HG03469 (cell line): Measurements from ENCODE around the gene MYH14.

ENCODE experiments used
- ATAC-seq: cut with Tn5 transposase; IDR thresholded peaks from one replicate; pipeline ENCODE4 v1.9.1; 2021; ENCODE audit warnings: mild to moderate bottlenecking, moderate library complexity, moderate number of reproducible peaks; ENCODE audit not compliant: unreplicated experiment

The MYH14 gene

DNA sequence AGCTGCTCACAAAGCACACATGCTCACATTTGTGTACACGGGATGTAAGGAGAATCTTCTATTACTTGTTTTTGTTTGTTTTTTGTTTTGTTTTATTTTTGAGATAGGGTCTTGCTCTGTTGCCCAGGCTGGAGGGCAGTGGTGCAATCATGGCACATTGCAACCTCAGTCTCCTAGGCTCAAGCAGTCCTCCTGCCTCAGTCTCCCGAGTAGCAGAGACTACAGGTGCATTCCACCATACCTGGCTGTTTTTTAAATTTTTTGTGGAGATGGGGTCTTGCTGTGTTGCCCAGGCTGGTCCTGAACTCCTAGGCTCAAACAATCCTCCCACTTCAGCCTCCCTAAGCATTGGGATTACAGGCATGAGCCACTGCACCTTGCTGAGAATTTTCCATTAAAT is 83.9 kb downstream of the MYH14 start:
- no peak for ATAC-seq

DNA sequence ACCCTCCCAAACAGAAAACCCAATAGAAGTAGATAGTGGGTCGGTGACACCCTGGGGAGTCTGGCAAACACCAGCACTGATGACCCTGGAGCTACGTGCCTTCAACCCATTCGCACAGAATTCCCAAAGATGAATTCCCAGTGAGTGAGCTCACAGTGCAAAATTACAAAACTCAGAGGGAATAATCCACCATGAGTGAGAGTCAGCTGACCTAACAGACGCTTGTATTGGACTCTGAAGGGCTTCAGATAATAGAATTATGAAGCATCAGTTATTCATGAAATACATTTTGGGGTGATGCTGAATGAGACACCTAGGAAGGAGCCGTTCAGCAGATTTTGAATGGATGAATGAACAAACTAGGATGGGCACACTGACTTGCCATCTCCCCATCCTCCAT is 85.5 kb downstream of the MYH14 start:
- no peak for ATAC-seq

DNA sequence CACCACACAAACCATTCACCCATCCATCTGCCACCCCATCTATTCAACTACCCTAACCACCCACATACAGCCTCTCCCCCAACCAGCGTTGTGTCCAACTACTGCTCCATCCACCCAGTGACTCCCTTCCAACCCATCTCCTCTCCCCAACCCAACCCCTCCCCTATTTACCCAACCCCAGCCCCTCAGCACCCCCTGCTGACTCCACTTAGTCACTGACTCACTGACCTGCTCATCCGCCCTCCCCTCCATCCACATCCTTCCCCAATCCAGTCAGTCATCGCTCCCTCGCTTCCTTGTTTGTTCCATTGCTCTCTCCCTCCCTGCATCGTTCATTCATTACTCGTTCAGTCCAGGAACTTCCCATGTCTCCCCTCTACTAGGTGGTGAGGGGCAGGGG is 86.6 kb downstream of the MYH14 start:
- ATAC-seq = no peak

DNA sequence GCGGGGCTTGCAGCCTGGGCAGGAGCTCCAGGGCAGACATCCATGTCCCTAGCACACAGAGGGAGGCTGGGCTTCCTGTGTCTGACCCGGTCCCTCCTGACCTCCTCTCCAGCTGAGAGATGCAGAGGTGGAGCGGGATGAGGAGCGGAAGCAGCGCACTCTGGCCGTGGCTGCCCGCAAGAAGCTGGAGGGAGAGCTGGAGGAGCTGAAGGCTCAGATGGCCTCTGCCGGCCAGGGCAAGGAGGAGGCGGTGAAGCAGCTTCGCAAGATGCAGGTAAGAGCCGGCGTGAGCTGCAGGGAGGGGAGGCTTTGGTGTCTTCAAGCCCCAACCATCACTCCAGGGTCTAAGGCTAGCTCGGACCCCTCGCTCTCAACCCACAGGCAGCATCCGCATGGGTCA is 87.4 kb downstream of the MYH14 start:
- no peak for ATAC-seq

DNA sequence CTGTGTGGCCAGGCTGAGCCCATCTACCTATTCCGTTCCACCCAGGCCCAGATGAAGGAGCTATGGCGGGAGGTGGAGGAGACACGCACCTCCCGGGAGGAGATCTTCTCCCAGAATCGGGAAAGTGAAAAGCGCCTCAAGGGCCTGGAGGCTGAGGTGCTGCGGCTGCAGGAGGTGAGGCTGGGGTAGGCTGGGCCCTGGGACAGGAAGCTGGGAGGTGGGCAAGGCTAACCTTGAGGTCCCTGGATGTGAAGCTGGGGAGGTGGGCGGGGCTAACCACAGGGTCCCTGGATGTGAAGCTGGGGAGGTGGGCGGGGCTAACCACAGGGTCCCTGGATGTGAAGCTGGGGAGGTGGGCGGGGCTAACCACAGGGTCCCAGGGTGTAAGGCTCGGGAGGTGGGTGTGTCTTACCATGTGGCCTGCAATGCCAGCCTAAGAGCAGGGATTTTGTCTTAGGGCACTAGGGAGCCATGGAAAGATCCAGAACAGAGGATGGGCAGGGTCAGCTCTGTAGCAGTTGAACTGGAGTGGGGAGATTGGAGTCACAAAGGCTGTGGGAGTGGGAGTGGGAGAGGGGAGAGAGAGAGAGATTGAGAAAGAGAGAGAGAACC is 88.9 kb downstream of the MYH14 start:
- ATAC-seq = no peak

DNA sequence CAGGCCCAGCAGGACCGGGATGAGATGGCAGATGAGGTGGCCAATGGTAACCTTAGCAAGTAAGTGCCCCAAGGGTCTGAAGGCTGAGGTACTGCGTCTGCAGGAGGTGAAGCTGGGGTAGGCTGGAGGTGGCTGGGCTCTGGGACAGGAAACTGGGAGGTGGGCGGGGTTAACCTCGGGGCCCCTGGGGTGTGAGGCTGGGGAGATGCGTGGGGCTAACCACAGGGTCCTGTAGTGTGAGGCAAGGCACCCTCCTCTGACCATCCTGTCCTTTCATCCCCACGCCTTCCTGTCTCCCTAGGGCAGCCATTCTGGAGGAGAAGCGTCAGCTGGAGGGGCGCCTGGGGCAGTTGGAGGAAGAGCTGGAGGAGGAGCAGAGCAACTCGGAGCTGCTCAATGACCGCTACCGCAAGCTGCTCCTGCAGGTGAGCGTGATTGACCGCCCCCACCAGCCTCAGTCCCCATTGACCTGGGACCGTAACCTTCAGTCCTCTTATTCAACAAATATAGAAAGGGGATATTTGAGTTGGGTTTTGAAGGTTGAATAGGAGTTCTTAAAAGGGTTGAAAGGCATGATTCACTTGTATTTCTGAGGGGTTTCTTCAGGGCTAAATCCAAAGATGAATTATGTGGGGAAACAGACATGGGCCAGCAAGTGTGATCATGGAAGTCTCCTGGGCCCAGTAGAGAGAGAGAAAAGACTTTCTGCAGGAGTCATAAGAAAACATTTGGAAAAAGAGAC is 90.0 kb downstream of the MYH14 start:
- no peak for ATAC-seq

DNA sequence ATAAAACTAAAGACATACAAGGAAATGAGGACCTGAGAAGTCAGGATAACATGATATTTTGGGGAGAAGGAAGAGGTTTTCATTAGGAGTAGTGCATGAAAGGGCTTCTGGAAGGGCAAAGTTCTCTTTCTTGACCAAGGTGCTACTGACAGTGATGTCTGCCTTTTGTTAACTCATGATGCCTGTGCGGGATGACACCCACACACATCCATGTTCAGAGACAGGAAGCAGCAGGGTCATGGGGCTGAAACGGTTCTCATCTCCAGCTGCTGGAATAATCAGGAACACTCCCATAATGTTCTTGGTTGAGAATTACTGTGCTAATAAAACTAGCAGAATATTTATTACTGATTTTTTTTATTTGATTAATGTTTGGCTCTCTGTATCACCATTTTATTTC is 96.6 kb downstream of the MYH14 start:
- ATAC-seq = no peak

DNA sequence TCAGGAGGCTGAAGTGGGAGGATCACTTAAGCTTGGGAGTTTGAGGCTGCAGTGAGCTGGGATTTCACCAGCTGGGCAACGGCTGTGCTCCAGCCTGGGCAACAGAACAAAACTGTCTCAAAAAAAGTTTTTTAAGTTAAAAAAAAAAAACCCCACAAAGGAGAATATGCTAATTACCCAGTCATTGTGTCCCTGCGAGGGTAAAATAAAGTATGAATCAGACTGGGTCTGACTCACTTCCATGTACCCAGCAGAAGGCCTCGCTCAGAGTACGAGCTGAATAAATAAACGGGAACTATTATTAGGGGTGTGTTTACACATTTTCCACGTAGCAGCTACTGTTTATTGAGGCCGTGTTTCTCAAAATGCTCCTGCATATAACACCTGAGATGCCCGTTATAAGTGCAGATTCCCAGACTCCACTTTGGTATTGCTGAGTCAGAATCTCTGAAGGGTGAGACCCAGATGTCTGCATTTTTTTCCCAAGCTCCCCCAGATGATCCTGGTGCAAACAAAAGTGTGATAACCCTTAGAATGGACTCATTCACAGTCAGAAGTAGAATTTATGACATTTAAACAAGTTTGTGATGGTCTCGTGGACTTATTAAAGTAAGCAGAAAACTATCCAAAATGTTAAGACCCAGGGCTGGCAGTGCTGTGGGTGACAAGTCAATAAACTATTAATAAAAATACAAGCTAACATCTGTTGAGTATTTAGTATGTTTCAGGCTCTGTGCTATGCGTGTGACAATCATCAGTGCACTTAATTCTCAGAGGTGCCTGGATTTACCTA is 97.6 kb downstream of the MYH14 start:
- no peak for ATAC-seq

DNA sequence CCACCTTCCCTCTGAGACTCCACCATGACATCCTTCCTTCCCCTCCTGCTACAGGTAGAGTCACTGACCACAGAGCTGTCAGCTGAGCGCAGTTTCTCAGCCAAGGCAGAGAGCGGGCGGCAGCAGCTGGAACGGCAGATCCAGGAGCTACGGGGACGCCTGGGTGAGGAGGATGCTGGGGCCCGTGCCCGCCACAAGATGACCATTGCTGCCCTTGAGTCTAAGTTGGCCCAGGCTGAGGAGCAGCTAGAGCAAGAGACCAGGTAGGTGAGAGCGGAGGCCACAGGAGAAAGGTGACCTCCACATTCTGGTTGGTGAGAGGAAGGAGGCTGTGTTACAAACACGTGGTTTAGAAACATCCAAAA is 98.2 kb downstream of the MYH14 start:
- no peak for ATAC-seq

DNA sequence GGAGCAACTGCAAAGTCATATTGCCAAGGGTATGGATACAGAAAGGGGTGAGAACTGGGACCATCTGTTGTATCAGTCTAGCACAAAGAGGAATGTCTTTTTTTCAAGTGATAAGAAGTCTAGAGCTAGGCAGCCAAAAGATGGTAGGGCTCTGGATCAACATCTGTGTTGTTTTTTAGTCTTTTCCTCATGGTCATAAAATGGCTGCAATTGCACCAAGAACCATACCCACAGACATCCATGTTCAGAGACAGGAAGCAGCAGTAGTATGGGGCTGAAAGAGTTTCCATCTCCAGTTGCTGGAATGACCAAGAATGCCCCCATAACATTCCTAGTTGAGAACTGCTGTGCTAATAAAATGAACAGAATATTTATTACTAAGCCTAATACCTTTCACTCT is 100.1 kb downstream of the MYH14 start:
- ATAC-seq = no peak

DNA sequence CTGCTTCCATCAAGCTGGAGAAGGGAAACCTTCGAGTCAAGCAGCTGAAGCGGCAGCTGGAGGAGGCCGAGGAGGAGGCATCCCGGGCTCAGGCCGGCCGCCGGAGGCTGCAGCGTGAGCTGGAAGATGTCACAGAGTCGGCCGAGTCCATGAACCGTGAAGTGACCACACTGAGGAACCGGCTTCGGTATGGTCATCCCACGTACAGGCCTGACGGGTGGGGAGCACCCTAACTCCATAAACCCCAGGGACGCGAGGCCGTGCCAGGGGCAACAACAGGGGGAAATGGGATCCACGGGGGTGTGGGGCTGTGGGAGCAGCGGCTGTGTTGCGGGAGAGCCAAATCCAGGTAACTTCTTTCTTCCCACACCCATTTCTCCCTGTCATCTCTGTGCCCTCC is 105.6 kb downstream of the MYH14 start:
- ATAC-seq = no peak

DNA sequence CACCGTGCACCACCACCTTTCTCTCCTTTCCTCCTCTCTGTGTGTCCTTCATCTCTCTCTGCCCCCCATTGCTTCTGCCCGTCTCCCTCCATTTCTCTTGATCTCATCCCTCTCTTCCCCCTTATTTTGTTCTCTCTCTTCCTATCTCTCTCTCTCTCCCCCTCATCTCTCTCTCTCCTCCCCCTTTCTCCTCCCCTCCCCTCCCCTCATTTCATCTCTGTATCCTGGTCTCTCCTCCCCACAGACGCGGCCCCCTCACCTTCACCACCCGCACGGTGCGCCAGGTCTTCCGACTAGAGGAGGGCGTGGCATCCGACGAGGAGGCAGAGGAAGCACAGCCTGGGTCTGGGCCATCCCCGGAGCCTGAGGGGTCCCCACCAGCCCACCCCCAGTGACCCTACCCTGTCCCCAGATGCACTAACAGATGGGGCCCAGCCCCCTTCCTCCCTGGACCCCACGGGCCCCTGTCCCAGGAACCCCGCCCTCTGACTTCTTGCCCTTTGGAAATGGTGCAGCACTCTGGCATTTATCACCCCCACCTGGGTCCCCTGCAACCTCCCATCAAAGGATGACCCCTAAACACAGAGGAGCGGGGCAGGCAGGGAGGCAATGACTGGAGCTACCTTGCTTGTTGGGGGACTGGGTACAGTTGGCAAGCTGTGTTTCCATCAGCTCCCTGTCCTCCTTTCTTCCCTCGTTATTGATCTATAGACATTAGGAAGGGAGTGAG is 106.1 kb downstream of the MYH14 start:
- no peak for ATAC-seq

DNA sequence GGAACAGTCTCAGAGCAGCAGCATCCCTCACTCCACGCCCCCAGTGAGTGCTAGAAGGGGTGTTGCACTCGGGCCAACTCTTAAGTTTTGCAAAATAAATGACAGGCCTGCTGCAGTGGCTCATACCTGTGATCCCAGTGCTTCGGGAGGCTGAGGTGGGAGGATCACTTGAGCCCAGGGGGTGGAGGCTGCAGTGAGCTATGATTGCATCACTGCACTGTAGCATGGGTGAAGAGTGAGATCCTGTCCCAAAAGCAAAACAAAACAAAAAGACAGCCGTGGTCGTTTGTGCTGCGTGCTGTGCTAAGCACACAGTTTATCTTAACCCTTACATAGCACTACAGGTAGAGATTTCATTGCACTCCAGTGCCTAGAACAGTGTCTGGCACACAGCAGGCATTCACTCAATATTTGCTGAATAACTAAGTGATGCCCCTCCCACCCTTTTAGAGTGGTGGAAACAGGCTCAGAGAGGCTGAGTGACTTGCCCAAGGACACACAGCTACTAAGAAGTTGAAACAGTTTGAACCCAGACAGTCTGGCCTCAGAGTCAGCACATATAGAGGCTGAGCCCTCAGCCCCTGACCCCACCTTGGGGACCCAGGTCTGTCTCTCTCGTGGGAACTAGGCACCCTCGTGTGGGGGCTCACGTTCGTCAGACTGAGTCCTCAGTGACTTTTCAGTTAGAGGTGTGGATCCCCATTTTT is 107.5 kb downstream of the MYH14 start:
- no peak for ATAC-seq

DNA sequence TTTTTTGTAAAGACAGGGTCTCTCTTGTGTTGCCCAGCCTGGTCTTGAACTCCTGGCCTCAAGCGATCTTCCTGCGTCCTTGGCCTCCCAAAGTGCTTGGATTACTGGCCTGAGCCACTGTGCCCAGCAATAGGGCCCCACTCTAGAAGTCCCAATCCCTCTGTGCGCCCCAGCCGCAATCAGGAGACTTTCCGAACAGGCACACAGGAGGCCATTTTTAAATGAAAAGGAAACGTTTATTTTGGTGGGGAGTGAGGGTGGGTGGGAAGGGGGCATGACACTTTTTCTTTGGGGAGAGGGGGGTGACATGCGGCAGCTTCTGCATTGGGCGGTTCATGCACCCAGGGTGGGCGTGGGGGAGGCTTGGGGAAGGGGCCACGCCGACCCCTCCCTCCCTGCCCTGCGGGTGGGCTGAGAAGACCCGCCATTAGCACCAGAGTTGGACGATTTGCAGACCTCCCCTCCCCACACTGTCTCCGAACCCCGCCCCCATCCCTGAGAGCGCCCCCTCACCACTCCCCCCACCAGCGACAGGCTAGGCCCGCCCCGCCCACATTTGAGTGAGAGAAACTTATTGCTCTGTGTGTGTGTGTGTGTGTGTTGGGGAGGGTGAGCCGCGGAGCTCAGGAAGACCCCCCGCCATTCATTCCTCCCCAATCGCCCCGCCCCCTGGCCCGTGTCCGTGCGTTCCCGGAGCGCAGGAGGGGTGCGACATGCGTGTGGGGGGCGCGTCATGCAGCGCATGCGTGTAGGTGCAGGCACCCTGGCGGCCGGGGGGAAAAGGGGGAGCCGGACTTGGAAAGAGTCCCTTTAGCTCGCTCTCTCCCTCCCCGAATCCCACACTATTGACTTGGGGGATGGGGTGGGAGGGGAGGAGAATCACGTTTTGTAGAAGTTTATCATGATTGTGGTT is 108.6 kb downstream of the MYH14 start:
- ATAC-seq = no peak

DNA sequence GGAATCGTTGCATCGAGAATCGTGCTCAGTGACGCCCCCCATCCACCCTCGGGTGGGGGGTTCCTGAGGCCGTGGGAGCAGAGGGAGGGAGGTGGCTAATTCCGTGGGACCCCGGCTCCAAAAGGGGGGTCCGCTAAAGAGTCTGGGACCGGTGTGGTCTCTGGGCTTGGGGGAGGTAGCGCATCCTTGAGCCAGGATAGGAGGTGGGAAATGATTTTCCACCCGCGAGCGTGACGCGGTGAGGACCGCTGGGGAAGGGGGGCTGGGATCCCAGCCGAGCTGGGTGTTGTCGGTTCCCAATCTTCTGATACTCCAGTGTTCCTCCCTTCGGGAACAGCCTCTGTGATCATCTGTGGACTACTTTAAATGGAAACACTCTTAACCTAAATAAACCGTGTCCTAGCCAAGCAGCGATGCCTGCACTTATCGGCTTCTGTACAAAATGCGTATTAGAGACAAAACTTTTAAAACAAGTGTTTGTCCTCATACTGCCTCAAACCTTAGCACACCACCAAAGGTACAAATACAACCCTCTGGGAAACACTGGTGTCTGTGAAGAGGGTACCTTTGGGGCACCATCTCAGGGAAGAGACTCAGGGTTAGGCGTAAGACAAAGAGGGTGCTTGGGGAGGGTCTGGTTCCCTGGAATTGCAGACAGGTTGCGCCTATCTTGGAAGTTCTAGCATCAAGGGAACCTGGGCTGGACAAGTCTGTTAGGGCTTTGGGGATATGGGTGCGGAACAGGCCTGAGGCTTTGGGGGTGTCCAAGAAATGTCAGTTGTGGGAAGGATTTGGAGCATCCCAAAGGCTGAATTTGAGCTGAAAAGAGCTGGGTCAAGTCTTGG is 109.8 kb downstream of the MYH14 start:
- ATAC-seq = no peak

DNA sequence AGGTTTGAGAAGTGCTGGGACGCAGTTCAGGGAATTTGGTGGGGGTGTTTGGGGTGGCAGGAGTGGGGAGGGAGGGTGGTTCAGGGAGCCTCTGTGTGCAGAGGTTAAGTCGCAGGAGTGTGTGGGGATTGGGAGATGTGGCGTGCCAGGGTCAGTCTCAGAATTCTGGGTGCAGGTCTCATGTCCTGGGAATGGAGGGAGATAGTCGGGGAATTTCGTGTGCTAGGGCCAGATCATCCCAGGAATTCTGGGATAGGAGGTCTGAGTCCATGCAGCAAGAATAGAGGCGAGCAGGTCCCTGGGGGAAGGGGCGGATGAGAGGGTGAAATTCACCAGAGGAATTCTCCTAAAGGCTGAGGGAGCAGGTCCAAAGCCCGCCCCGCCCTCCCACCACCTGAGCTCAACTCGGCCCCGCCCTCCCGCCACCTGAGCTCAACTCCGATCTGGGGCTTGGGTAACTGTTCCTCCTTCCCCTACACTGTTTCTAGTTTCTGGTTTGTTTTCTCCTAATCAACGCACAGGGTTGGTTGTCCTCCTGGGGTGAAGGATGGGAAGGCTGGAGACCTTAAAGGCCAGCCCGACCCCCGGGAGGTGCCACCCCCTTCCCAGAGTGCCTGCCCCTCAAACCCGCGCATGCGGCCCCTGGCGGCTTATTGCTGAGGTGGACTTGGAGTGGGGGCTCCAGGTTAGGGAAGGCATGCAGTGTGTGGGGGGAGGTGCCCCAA is 110.6 kb downstream of the MYH14 start:
- no peak for ATAC-seq

DNA sequence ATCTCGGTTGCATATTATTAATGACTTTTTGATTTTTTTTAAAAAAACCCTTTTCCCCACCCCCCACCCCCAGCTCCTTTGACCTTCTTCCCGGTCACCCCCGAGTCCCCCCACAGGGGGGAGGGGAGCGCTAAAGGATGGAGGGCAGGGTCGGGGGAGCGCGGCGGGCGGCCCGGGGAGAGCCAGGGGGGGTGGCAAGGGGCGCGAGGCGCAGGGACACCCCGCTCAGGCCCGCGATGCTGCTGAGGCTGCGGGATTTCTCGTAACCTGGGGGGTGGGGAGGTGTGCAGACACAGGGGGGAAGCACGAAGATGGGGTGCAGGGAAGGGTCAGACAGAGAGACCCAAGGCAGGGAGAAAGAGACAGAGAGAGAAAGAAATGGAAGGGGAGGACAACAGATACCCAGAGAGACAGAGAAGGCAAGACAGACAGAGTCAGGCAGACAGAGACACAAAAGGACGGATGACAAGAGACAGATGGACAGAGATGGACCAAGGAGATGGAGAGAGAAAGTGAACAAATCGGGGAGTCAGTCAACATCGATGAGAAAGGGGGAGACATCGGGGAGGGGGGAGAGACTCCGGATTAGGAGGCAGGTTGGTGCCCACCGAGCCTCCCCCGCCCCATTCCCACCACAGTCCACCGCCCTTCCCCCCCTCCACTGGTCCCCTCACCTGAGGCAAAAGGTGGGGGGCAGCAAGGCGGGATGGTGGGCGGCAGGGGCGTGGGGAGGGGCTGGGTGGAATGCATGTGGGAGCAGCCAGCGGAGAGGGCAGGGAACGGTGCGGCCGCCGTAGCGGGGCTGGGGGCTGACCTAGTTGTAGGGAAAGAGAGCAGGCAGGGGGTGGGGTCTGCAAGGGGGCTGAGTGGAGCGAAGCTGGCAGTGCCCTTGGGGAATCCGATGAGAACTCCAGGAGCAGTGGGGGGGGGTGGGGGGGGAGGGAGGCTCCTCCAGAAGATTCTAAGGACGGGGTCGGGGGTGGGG is 111.6 kb downstream of the MYH14 start:
- ATAC-seq = no peak
